Mesothelial cell of epicardium (in vitro differentiated cells): ENCODE measurements around the gene PRPF40B. TPM values are rescaled to one million over a fixed set of nuclear protein-coding genes. Genes with fewer than 3 reads are reported as not detected.

Experiments
- DNase-seq, 2 experiments: peaks; one replicate each; pipeline ENCODE4 v3.0.0; 2021; ENCODE audit warnings: low spot score in 2 of 2; ENCODE audit not compliant: unreplicated experiment in 2 of 2
- H3K27ac Mint-ChIP-seq: 2 replicates; pipeline ENCODE4 v1.8.0; 2021; ENCODE audit warnings: mixed read lengths
- H3K27me3 Mint-ChIP-seq: 2 replicates; pipeline ENCODE4 v1.8.0; 2021; ENCODE audit warnings: low read depth, mixed read lengths
- H3K36me3 Mint-ChIP-seq: 2 replicates; pipeline ENCODE4 v1.8.0; 2021; ENCODE audit warnings: mixed read lengths
- H3K4me1 Mint-ChIP-seq: 2 replicates; pipeline ENCODE4 v1.8.0; 2021; ENCODE audit warnings: mixed read lengths
- H3K4me3 Mint-ChIP-seq: 2 replicates; pipeline ENCODE4 v1.8.0; 2021; ENCODE audit warnings: mild to moderate bottlenecking, moderate library complexity, mixed read lengths
- H3K9me3 Mint-ChIP-seq: 2 replicates; pipeline ENCODE4 v1.8.0; 2021; ENCODE audit warnings: mixed read lengths
- total RNA-seq: library from RNA; stranded (reverse); gene quantifications from 3 replicates; pipeline ENCODE4 v1.2.1, GENCODE V29; 2021
- TF ChIP-seq, protein P1 (sequence below): fragments of 200-600 bp; sonication (generic); IDR thresholded peaks from one replicate; pipeline ENCODE4 v1.5.0; 2021; ENCODE audit warnings: antibody characterized with exemption; ENCODE audit not compliant: unreplicated experiment

Gene PRPF40B
- total RNA-seq, 1 donor from 2014 or later = 62.0 TPM

DNA sequence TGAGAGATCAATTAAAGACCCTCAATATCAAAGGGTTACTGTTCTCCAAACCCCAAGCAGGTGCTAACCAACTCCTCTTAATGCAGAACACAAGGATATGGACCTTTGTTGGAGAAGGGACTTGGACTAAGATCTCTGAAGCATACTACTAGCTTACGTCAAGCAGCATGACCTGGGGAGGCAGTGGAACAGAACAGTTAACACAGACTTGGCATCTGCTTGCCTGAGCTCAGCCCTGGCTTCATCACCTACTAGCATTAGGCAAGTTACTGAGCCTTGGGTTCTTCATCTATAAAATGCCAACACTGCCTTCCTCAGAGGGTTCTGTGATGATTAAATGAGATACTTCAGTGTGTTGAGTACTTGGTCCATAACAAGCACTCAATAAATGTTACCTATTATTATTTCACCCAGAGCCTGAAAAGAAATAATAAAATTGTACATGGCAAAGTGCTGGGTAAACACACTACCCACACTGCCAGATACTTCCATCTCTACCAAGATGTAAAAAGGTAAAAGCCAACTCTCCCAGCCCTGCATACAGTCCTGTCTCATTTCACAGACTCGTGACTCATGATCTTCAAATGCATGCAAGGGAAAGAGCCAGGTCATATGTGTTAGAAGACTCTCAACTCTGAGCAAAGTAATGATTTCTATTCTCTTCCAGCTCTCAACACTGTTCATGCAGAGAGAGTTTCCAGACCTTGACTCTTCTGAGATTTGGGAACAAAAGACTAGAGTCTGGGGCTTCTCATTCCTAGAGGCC lies 44.1 kb downstream of the PRPF40B start:
- no peak for DNase-seq
- H3K36me3 Mint-ChIP-seq = no peaks in the 10 kb centered on the region
- H3K9me3 Mint-ChIP-seq = no peaks in the 10 kb centered on the region
- H3K27me3 Mint-ChIP-seq = no peaks in the 10 kb centered on the region
- peaks cover 16% of the 10 kb centered on the region for H3K4me1 Mint-ChIP-seq
- H3K27ac Mint-ChIP-seq = no peak overlapping the region
- H3K4me3 Mint-ChIP-seq = no peak overlapping the region
- TF ChIP-seq, protein P1, sequence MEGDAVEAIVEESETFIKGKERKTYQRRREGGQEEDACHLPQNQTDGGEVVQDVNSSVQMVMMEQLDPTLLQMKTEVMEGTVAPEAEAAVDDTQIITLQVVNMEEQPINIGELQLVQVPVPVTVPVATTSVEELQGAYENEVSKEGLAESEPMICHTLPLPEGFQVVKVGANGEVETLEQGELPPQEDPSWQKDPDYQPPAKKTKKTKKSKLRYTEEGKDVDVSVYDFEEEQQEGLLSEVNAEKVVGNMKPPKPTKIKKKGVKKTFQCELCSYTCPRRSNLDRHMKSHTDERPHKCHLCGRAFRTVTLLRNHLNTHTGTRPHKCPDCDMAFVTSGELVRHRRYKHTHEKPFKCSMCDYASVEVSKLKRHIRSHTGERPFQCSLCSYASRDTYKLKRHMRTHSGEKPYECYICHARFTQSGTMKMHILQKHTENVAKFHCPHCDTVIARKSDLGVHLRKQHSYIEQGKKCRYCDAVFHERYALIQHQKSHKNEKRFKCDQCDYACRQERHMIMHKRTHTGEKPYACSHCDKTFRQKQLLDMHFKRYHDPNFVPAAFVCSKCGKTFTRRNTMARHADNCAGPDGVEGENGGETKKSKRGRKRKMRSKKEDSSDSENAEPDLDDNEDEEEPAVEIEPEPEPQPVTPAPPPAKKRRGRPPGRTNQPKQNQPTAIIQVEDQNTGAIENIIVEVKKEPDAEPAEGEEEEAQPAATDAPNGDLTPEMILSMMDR = no peak

- no peak overlapping the region for H3K27ac Mint-ChIP-seq
- TF ChIP-seq, protein P1 = no peak
- no peak overlapping the region for H3K4me3 Mint-ChIP-seq
- peaks cover 28% of the 10 kb centered on the region for H3K4me1 Mint-ChIP-seq
- no peaks in the 10 kb centered on the region for H3K9me3 Mint-ChIP-seq
- H3K27me3 Mint-ChIP-seq = no peaks in the 10 kb centered on the region
- no peak for DNase-seq
- H3K36me3 Mint-ChIP-seq = no peaks in the 10 kb centered on the region
Measured at GRCh38 chr12:49669796-49670195, 46.4 kb downstream of the PRPF40B start.

- H3K4me3 Mint-ChIP-seq = no peak overlapping the region
- H3K36me3 Mint-ChIP-seq = no peaks in the 10 kb centered on the region
- TF ChIP-seq, protein P1 = no peak
- no peaks in the 10 kb centered on the region for H3K27me3 Mint-ChIP-seq
- H3K4me1 Mint-ChIP-seq = peaks cover 27% of the 10 kb centered on the region
- no peak for DNase-seq
- no peak overlapping the region for H3K27ac Mint-ChIP-seq
- H3K9me3 Mint-ChIP-seq = no peaks in the 10 kb centered on the region
Measured at GRCh38 chr12:49671031-49671765, 47.8 kb downstream of the PRPF40B start.

DNA sequence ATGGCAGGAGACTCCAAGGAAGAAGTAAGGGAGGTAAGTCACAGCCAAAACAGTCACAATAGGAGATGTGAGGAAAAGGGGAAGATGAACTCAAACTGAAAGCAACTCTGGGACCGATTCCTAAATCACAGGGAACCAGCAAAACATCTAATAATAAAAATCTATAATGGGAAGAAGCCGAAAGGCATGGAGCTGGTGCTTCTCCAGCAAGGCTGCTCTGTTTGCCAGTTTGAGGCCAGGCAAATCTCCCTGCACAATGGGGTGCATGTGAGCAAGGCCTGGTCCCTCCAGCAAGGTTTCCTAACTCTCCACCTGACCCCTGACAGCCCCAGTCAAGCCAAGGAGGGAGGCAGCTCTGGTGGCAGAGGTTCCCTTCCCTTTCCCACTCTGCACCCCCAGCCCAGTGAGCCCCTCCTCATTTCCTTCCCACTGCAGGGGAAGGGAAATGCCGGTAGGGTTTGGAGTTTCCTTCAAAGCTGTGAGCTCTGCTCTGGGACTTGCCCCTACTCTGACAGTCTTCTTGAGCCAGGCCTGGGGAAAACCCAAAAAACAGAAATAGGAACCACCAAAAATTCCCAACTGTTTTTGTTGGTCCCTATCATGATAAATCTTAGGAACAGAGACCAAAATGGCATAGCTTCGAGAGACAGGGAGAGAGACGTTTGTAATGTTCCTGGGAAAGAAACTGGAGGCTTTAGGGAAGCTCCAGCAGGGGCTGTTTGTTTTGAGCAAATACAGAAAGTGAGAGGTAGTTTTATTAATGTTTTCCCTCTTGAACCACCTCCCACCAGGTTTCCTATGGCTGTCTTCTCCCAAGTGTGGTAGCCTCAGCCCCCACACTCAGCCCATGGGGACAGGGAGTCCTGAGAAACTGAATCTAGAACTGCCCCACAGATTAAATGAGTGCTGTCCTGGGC lies 49.2 kb downstream of the PRPF40B start:
- Mint-ChIP-seq H3K27me3 (no peaks in the 10 kb centered on the region), H3K27ac (peak overlapping the region; percentile 98), H3K36me3 (no peaks in the 10 kb centered on the region), H3K4me3 (no peak overlapping the region), H3K4me1 (peaks cover 33% of the 10 kb centered on the region), H3K9me3 (no peaks in the 10 kb centered on the region)
- DNase-seq = no peak
- TF ChIP-seq, protein P1 = no peak
